GM23338 (cell line): ENCODE results near the gene MFAP5. TPM values are rescaled to one million over a fixed set of nuclear protein-coding genes. Genes with fewer than 3 reads are reported as not detected.

Source experiments
- ATAC-seq: fragments of 200-7000 bp; cut with Tn5 transposase; 3 replicates; pipeline ENCODE4 v1.9.1; 2020
- DNase-seq: peaks from one replicate; pipeline ENCODE4 v3.0.0-alpha.2; 2015; ENCODE audit warnings: low spot score
- H2AFZ ChIP-seq: fragments of 200-600 bp; sonication (generic); 2 replicates; pipeline ENCODE4 v1.8.0; 2016; ENCODE audit warnings: antibody characterized with exemption, mild to moderate bottlenecking, moderate library complexity
- H3F3A ChIP-seq: fragments of 200-600 bp; sonication (generic); replicated peaks from 2 replicates; pipeline ENCODE4 v1.8.0; 2017; ENCODE audit warnings: antibody characterized with exemption, mixed run types, low read depth
- H3K27ac ChIP-seq: fragments of 200-600 bp; sonication (generic); 2 replicates; pipeline ENCODE4 v1.6.1; 2016; ENCODE audit warnings: low read depth
- H3K27me3 ChIP-seq: fragments of 200-600 bp; sonication (generic); 2 replicates; pipeline ENCODE4 v1.8.0; 2016; ENCODE audit warnings: mild to moderate bottlenecking, mixed run types, moderate library complexity; ENCODE audit not compliant: insufficient read depth
- H3K36me3 ChIP-seq: fragments of 200-600 bp; sonication (generic); 2 replicates; pipeline ENCODE4 v1.8.0; 2016; ENCODE audit warnings: mild to moderate bottlenecking; ENCODE audit not compliant: insufficient read depth
- H3K4me1 ChIP-seq: fragments of 200-600 bp; sonication (generic); 2 replicates; pipeline ENCODE4 v1.8.0; 2016; ENCODE audit warnings: mild to moderate bottlenecking, moderate library complexity; ENCODE audit not compliant: insufficient read depth
- H3K4me2 ChIP-seq: fragments of 200-600 bp; sonication (generic); 2 replicates; pipeline ENCODE4 v1.7.1; 2017; ENCODE audit warnings: mixed run types
- H3K4me3 ChIP-seq: fragments of 200-600 bp; sonication (generic); 2 replicates; pipeline ENCODE4 v1.6.1; 2016; ENCODE audit warnings: mixed run types
- H3K79me2 ChIP-seq: fragments of 200-600 bp; sonication (generic); replicated peaks from 2 replicates; pipeline ENCODE4 v1.8.0; 2017; ENCODE audit warnings: mild to moderate bottlenecking; ENCODE audit not compliant: insufficient read depth
- H3K9me2 ChIP-seq: fragments of 200-600 bp; sonication (generic); 2 replicates; pipeline ENCODE4 v1.8.0; 2017; ENCODE audit not compliant: insufficient read depth
- H4K20me1 ChIP-seq: fragments of 200-600 bp; sonication (generic); replicated peaks from 2 replicates; pipeline ENCODE4 v1.8.0; 2017; ENCODE audit warnings: mild to moderate bottlenecking; ENCODE audit not compliant: insufficient read depth
- H3K27ac Mint-ChIP-seq: 2 replicates; pipeline ENCODE4 v1.8.0; 2020; ENCODE audit warnings: inconsistent platforms, mild to moderate bottlenecking, moderate library complexity, mixed read lengths
- H3K27me3 Mint-ChIP-seq: 3 replicates; pipeline ENCODE4 v1.8.0; 2022; ENCODE audit warnings: low read depth, mild to moderate bottlenecking, moderate library complexity, mixed read lengths, inconsistent platforms; ENCODE audit not compliant: insufficient read depth, poor library complexity
- H3K36me3 Mint-ChIP-seq: 3 replicates; pipeline ENCODE4 v1.8.0; 2021; ENCODE audit warnings: low read depth, mild to moderate bottlenecking, inconsistent platforms, moderate library complexity, mixed read lengths
- H3K4me1 Mint-ChIP-seq: 3 replicates; pipeline ENCODE4 v1.8.0; 2020; ENCODE audit warnings: mild to moderate bottlenecking, inconsistent platforms, mixed read lengths
- H3K4me3 Mint-ChIP-seq: 3 replicates; pipeline ENCODE4 v1.8.0; 2021; ENCODE audit warnings: moderate library complexity, mild to moderate bottlenecking, inconsistent platforms, mixed read lengths
- H3K9me3 Mint-ChIP-seq: 3 replicates; pipeline ENCODE4 v1.8.0; 2020; ENCODE audit warnings: moderate library complexity, mild to moderate bottlenecking, inconsistent platforms, mixed read lengths
- CREB1 ChIP-seq: fragments of 250-450 bp; sonication (Bioruptor Pico); IDR thresholded peaks from 2 replicates; pipeline ENCODE4 v1.5.0; 2020; ENCODE audit warnings: low read depth, mild to moderate bottlenecking, moderate library complexity
- CTCF ChIP-seq, 2 experiments: fragments of 200-600 bp in 1 of 2; sonication (generic) in 1 of 2; conservative IDR thresholded peaks; 2 replicates each; pipeline versions ENCODE4 v1.5.1 to v1.6.1; 2016 to 2017; ENCODE audit warnings: antibody characterized with exemption in 2 of 2, low read depth in 2 of 2, mild to moderate bottlenecking in 2 of 2, moderate library complexity in 1 of 2
- ETS1 ChIP-seq: IDR thresholded peaks from 2 replicates; pipeline ENCODE4 v1.6.1; 2016; ENCODE audit warnings: antibody characterized with exemption
- EZH2 ChIP-seq: fragments of 200-600 bp; sonication (generic); IDR thresholded peaks from one replicate; pipeline ENCODE4 v1.8.0; 2017; ENCODE audit warnings: antibody characterized with exemption, mild to moderate bottlenecking, low read depth; ENCODE audit not compliant: unreplicated experiment
- EZH2phosphoT487 ChIP-seq: fragments of 200-600 bp; sonication (generic); IDR thresholded peaks from one replicate; pipeline ENCODE4 v1.8.1; 2018; ENCODE audit warnings: antibody characterized with exemption; ENCODE audit not compliant: unreplicated experiment
- JUNB ChIP-seq: IDR thresholded peaks from one replicate; pipeline ENCODE4 v1.6.1; 2016; ENCODE audit warnings: antibody characterized with exemption; ENCODE audit not compliant: unreplicated experiment
- NANOG ChIP-seq: IDR thresholded peaks from 2 replicates; pipeline ENCODE4 v1.6.1; 2016; ENCODE audit warnings: antibody characterized with exemption, borderline replicate concordance
- STAT1 ChIP-seq: IDR thresholded peaks from one replicate; pipeline ENCODE4 v1.6.1; 2016; ENCODE audit warnings: antibody characterized with exemption; ENCODE audit not compliant: unreplicated experiment
- ZNF114 ChIP-seq: fragments of 250-450 bp; sonication (Bioruptor Pico); IDR thresholded peaks from 2 replicates; pipeline ENCODE4 v1.5.0; 2020; ENCODE audit warnings: mild to moderate bottlenecking, moderate library complexity
- ZNF462 ChIP-seq: fragments of 250-450 bp; sonication (Bioruptor Pico); IDR thresholded peaks from 2 replicates; pipeline ENCODE4 v1.5.0; 2020; ENCODE audit warnings: mild to moderate bottlenecking, moderate library complexity
- polyA plus RNA-seq: library from polyadenylated mRNA; unstranded; fragments of >200 nt; fragmentation: Nextera tagmentation; extraction: Ambion mirVana; gene quantifications from 2 replicates; pipeline ENCODE4 v1.2.1, GENCODE V29; 2016
- total RNA-seq: library from RNA; depleted of rRNA; stranded (reverse); fragments of >200 nt; shearing (Covaris generic); gene quantifications from 2 replicates; pipeline ENCODE4 v1.2.3, GENCODE V29; 2014
- TF ChIP-seq, protein P1 (sequence below): IDR thresholded peaks from one replicate; pipeline ENCODE4 v1.6.1; 2018; ENCODE audit warnings: antibody characterized with exemption; ENCODE audit not compliant: unreplicated experiment

MFAP5 gene
- total and polyA plus RNA-seq, 2 experiments from 2014 or later = 0.68 to 0.90 TPM

DNA sequence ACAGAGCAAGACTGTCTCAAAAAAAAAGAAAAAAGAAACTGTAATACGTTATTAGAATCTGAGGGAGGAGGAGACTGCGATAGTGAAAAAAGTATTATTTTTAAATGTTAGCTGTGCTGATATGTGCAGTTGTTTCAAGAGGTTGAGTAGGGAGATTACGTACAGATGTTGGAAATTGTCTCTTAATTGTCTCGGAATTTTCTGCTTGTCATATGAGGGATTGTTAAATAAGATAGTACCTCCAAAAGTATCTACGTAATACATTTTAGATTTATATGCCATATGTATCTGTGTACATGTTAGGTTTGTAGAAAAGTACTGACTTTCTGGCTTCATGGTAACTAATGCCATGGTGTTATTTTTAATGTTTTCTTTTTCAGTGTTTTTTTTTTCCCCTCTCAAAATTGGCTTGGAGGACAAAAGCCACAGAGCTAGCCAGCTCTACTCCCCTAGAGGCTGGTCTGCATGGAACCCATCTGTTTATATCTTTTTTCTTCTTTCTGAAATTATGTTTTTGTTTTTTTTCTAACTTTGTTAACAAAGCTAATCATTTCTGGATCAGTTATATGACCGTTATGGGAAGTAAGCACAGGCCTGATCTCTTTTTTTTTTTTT is 38.5 kb upstream of the MFAP5 start (continued):
- no peak for TF ChIP-seq ZNF462 (CRISPR knock-in tag)
- no peak for TF ChIP-seq NANOG
- TF ChIP-seq EZH2phosphoT487 = no peak
- no peak for TF ChIP-seq ETS1

DNA sequence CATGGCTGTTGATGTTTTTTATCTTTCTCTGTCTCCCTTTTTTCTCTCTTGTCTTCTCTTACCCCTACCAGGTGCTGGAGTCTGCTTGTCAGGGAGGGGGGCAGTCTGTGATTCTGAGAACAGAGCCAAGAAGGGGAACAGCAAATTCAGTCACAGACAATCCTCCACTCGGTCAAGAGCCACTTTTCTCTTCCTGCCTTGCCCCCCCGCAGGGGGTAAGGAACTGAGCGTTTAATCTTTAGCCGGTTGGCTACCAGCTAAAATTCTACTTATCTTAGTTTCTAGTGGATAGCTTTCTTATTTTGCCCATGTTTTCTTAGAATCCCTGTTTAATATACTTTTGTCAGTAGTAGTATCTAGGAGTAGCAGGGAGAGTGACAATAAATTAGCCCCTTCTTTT is 37.1 kb upstream of the MFAP5 start:
- Mint-ChIP-seq H3K4me3 (peak overlapping the region; percentile 75), H3K27ac (peak overlapping the region; percentile 74), H3K27me3 (peaks cover 19% of the 10 kb centered on the region), H3K9me3 (no peaks in the 10 kb centered on the region), H3K36me3 (peaks cover 23% of the 10 kb centered on the region), H3K4me1 (peaks cover 42% of the 10 kb centered on the region)
- Histone ChIP-seq H2AFZ (no peak overlapping the region), H3K27ac (peak overlapping the region; percentile 48; the same call in 1 of the 2 replicates), H3K79me2 (peaks cover 63% of the 10 kb centered on the region), H4K20me1 (peaks cover 28% of the 10 kb centered on the region), H3K36me3 (no peaks in the 10 kb centered on the region), H3F3A (no peaks in the 10 kb centered on the region), H3K4me3 (peak overlapping the region; percentile 60), H3K4me1 (peaks cover 26% of the 10 kb centered on the region), H3K4me2 (peak overlapping the region; percentile 85), H3K27me3 (no peaks in the 10 kb centered on the region), H3K9me2 (no peaks in the 10 kb centered on the region)
- ATAC-seq (no peak), DNase-seq (peak; percentile 59)
- TF ChIP-seq EZH2 (no peak), JUNB (no peak), NANOG (no peak), CTCF (conservative IDR thresholded peaks at IDR 0.05; ENCODE audit: low read depth in 2 of 2) (no peak), ETS1 (no peak), CREB1 (CRISPR knock-in tag) (no peak), ZNF114 (CRISPR knock-in tag) (no peak), STAT1 (no peak)
- TF ChIP-seq, protein P1, sequence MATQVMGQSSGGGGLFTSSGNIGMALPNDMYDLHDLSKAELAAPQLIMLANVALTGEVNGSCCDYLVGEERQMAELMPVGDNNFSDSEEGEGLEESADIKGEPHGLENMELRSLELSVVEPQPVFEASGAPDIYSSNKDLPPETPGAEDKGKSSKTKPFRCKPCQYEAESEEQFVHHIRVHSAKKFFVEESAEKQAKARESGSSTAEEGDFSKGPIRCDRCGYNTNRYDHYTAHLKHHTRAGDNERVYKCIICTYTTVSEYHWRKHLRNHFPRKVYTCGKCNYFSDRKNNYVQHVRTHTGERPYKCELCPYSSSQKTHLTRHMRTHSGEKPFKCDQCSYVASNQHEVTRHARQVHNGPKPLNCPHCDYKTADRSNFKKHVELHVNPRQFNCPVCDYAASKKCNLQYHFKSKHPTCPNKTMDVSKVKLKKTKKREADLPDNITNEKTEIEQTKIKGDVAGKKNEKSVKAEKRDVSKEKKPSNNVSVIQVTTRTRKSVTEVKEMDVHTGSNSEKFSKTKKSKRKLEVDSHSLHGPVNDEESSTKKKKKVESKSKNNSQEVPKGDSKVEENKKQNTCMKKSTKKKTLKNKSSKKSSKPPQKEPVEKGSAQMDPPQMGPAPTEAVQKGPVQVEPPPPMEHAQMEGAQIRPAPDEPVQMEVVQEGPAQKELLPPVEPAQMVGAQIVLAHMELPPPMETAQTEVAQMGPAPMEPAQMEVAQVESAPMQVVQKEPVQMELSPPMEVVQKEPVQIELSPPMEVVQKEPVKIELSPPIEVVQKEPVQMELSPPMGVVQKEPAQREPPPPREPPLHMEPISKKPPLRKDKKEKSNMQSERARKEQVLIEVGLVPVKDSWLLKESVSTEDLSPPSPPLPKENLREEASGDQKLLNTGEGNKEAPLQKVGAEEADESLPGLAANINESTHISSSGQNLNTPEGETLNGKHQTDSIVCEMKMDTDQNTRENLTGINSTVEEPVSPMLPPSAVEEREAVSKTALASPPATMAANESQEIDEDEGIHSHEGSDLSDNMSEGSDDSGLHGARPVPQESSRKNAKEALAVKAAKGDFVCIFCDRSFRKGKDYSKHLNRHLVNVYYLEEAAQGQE = no peak
